ENCODE data around the gene STYXL1. TPM values are rescaled to one million over a fixed set of nuclear protein-coding genes. Genes with fewer than 3 reads are reported as not detected.
"Not testable (repeated sequence)": the region's sequence is repeated elsewhere in the genome, so short reads cannot be mapped to it uniquely, and the experiment has no call there.

The STYXL1 gene
- total RNA-seq, 2 experiments from 2014 or later: 37.3 to 40.4 TPM

- Mint-ChIP-seq H3K36me3 (ENCODE audit: low read depth) (peaks cover 35% of the 10 kb centered on the region), H3K27me3 (no peaks in the 10 kb centered on the region), H3K9me3 (no peaks in the 10 kb centered on the region), H3K27ac (peak overlapping the region; percentile 92), H3K4me1 (peaks cover 51% of the 10 kb centered on the region), H3K4me3 (peak overlapping the region; percentile 95)
- ChIA-PET POLR2A (interaction anchor here (0.8 to 2.8 kb wide), 14 partner anchors 10 to 272 kb away, joined by 3 to 18 read pairs (median 6); partner anchors contain the start of genes POR and TMEM120A), CTCF (interaction anchor here (0.6 to 2.2 kb wide), 5 partner anchors 15 to 270 kb away, joined by 3 to 7 read pairs (median 3); no protein-coding TSS in a partner anchor)
- peak; percentile 22 for DNase-seq
These were observed 442 bp downstream of the STYXL1 start for GRCh38 chr7:76047305-76047810.

GRCh38 chr7:76044375-76044865 lies 3.4 kb downstream of the STYXL1 start:
- POLR2A ChIA-PET: no interaction called here
- peaks cover 25% of the 10 kb centered on the region for H3K36me3 Mint-ChIP-seq (ENCODE audit: low read depth)
- no peak for DNase-seq
- H3K4me1 Mint-ChIP-seq: peaks cover 31% of the 10 kb centered on the region
- peak overlapping the region; percentile 26 for H3K27ac Mint-ChIP-seq
- H3K4me3 Mint-ChIP-seq: no peak overlapping the region
- no peaks in the 10 kb centered on the region for H3K27me3 Mint-ChIP-seq
- H3K9me3 Mint-ChIP-seq: no peaks in the 10 kb centered on the region
- CTCF ChIA-PET: interaction anchor here (0.9 kb wide), 1 partner anchor 24 kb away, joined by 3 read pairs; no protein-coding TSS in a partner anchor

- H3K9me3 Mint-ChIP-seq: no peaks in the 10 kb centered on the region
- ChIA-PET CTCF (interaction anchor here (1.1 kb wide), 1 partner anchor 20 kb away, joined by 4 read pairs; no protein-coding TSS in a partner anchor), POLR2A (no interaction called here)
- no peak for DNase-seq
- H3K4me1 Mint-ChIP-seq: peaks cover 8% of the 10 kb centered on the region
- peaks cover 11% of the 10 kb centered on the region for H3K36me3 Mint-ChIP-seq (ENCODE audit: low read depth)
- no peak overlapping the region for H3K4me3 Mint-ChIP-seq
- no peaks in the 10 kb centered on the region for H3K27me3 Mint-ChIP-seq
- no peak overlapping the region for H3K27ac Mint-ChIP-seq
These were observed 7.7 kb downstream of the STYXL1 start for GRCh38 chr7:76040126-76040525.

GRCh38 chr7:76037310-76037709 lies 10.5 kb downstream of the STYXL1 start:
- Mint-ChIP-seq H3K9me3 (no peaks in the 10 kb centered on the region), H3K4me1 (peaks cover 14% of the 10 kb centered on the region), H3K36me3 (ENCODE audit: low read depth) (peaks cover 4% of the 10 kb centered on the region), H3K27me3 (no peaks in the 10 kb centered on the region), H3K4me3 (no peak overlapping the region), H3K27ac (no peak overlapping the region)
- ChIA-PET POLR2A (interaction anchor here (1.9 kb wide), 1 partner anchor 10 kb away, joined by 9 read pairs; the partner anchor contains the start of genes MDH2 and STYXL1), CTCF (interaction anchor here (0.6 to 1.0 kb wide), 2 partner anchors 17 to 54 kb away, joined by 3 read pairs; no protein-coding TSS in a partner anchor)
- no peak for DNase-seq

- peaks cover 8% of the 10 kb centered on the region for H3K36me3 Mint-ChIP-seq (ENCODE audit: low read depth)
- no peaks in the 10 kb centered on the region for H3K27me3 Mint-ChIP-seq
- H3K9me3 Mint-ChIP-seq: no peaks in the 10 kb centered on the region
- ChIA-PET POLR2A (interaction anchor here (0.7 kb wide), 1 partner anchor 310 kb away, joined by 3 read pairs; no protein-coding TSS in a partner anchor), CTCF (interaction anchor here (0.7 to 0.9 kb wide), 4 partner anchors 12 to 82 kb away, joined by 3 to 5 read pairs (median 4); partner anchors contain the start of gene STYXL1)
- H3K4me3 Mint-ChIP-seq: no peak overlapping the region
- DNase-seq: no peak
- peaks cover 13% of the 10 kb centered on the region for H3K4me1 Mint-ChIP-seq
- H3K27ac Mint-ChIP-seq: no peak overlapping the region
These were observed 15.8 kb downstream of the STYXL1 start for GRCh38 chr7:76031964-76032363.

- CTCF ChIA-PET: interaction anchor here (1.5 kb wide), 1 partner anchor 9 kb away, joined by 5 read pairs; no protein-coding TSS in a partner anchor
- POLR2A ChIA-PET, H3K9me3 Mint-ChIP-seq, DNase-seq, H3K27ac Mint-ChIP-seq, H3K4me3 Mint-ChIP-seq, H3K27me3 Mint-ChIP-seq: not testable (repeated sequence)
- peaks cover 17% of the 10 kb centered on the region for H3K36me3 Mint-ChIP-seq (ENCODE audit: low read depth)
- H3K4me1 Mint-ChIP-seq: peaks cover 13% of the 10 kb centered on the region
These were observed 18.1 kb downstream of the STYXL1 start for GRCh38 chr7:76029682-76030081.

- H3K9me3 Mint-ChIP-seq: no peaks in the 10 kb centered on the region
- no peak overlapping the region for H3K27ac Mint-ChIP-seq
- ChIA-PET POLR2A (no interaction called here), CTCF (interaction anchor here (5.4 kb wide), 1 partner anchor 158 kb away, joined by 78 read pairs; no protein-coding TSS in a partner anchor)
- DNase-seq: no peak
- no peak overlapping the region for H3K4me3 Mint-ChIP-seq
- H3K4me1 Mint-ChIP-seq: peaks cover 20% of the 10 kb centered on the region
- peaks cover 38% of the 10 kb centered on the region for H3K36me3 Mint-ChIP-seq (ENCODE audit: low read depth)
- no peaks in the 10 kb centered on the region for H3K27me3 Mint-ChIP-seq
These were observed 24.8 kb downstream of the STYXL1 start for GRCh38 chr7:76023002-76023401.

GRCh38 chr7:76022026-76022780 lies 25.6 kb downstream of the STYXL1 start:
- Mint-ChIP-seq H3K27me3 (no peaks in the 10 kb centered on the region), H3K9me3 (no peaks in the 10 kb centered on the region), H3K4me1 (peaks cover 20% of the 10 kb centered on the region), H3K4me3 (no peak overlapping the region), H3K36me3 (ENCODE audit: low read depth) (peaks cover 41% of the 10 kb centered on the region), H3K27ac (peak overlapping the region; percentile 14)
- POLR2A ChIA-PET: no interaction called here
- no peak for DNase-seq
- CTCF ChIA-PET: interaction anchor here (5.4 kb wide), 1 partner anchor 157 kb away, joined by 78 read pairs; no protein-coding TSS in a partner anchor

- Mint-ChIP-seq H3K36me3 (ENCODE audit: low read depth) (peaks cover 40% of the 10 kb centered on the region), H3K4me3 (no peak overlapping the region), H3K27me3 (no peaks in the 10 kb centered on the region), H3K27ac (peak overlapping the region; percentile 42), H3K9me3 (no peaks in the 10 kb centered on the region), H3K4me1 (peaks cover 20% of the 10 kb centered on the region)
- peak; percentile 81 for DNase-seq
- ChIA-PET POLR2A (interaction anchor here (0.6 to 1.2 kb wide), 7 partner anchors 11 to 153 kb away, joined by 3 to 4 read pairs (median 3); partner anchors contain the start of genes MDH2 and STYXL1), CTCF (interaction anchor here (0.6 to 5.4 kb wide), 34 partner anchors 9 to 441 kb away, joined by 3 to 78 read pairs (median 4); partner anchors contain the start of genes MDH2 and STYXL1)
These were observed 27.6 kb downstream of the STYXL1 start for GRCh38 chr7:76020031-76020714.

- DNase-seq, H3K4me3 Mint-ChIP-seq, POLR2A ChIA-PET, H3K9me3 Mint-ChIP-seq, H3K27me3 Mint-ChIP-seq, H3K27ac Mint-ChIP-seq: not testable (repeated sequence)
- peaks cover 20% of the 10 kb centered on the region for H3K4me1 Mint-ChIP-seq
- CTCF ChIA-PET: interaction anchor here (0.6 to 5.4 kb wide), 2 partner anchors 145 to 153 kb away, joined by 4 to 78 read pairs; no protein-coding TSS in a partner anchor
- H3K36me3 Mint-ChIP-seq (ENCODE audit: low read depth): peaks cover 43% of the 10 kb centered on the region
These were observed 29.3 kb downstream of the STYXL1 start for GRCh38 chr7:76018520-76018919.

- Mint-ChIP-seq H3K9me3 (no peaks in the 10 kb centered on the region), H3K27ac (no peak overlapping the region), H3K4me3 (no peak overlapping the region), H3K36me3 (ENCODE audit: low read depth) (peaks cover 55% of the 10 kb centered on the region), H3K4me1 (peaks cover 16% of the 10 kb centered on the region), H3K27me3 (no peaks in the 10 kb centered on the region)
- CTCF ChIA-PET: no interaction called here
- no peak for DNase-seq
- POLR2A ChIA-PET: no interaction called here
These were observed 31.4 kb downstream of the STYXL1 start for GRCh38 chr7:76016191-76016947.

- Mint-ChIP-seq H3K4me1 (peaks cover 31% of the 10 kb centered on the region), H3K27me3 (peaks cover 6% of the 10 kb centered on the region), H3K27ac (no peak overlapping the region), H3K9me3 (no peaks in the 10 kb centered on the region), H3K36me3 (ENCODE audit: low read depth) (peaks cover 41% of the 10 kb centered on the region), H3K4me3 (no peak overlapping the region)
- no peak for DNase-seq
- ChIA-PET CTCF (interaction anchor here (1.0 to 1.4 kb wide), 2 partner anchors 146 to 249 kb away, joined by 3 to 4 read pairs; no protein-coding TSS in a partner anchor), POLR2A (interaction anchor here (1.3 kb wide), 1 partner anchor 37 kb away, joined by 4 read pairs; the partner anchor contains the start of genes MDH2 and STYXL1)
These were observed 36.3 kb downstream of the STYXL1 start for GRCh38 chr7:76011442-76011861.

All from activated CD4-positive, alpha-beta memory T cell treated with anti-CD3 and anti-CD28 coated beads, Interleukin-2, amount 10 ng/mL, durations not matched to agents 7 days and 5 days (primary cell).